NCI-H345 treated with DMSO at 0.1 percent for 48 hours (cell line): ENCODE data around the gene RASD1.
A peak's percentile ranks its signal among the peaks of the same experiment; 100 is the strongest.

Experiments
- DNase-seq: peaks from one replicate; lab custom pipeline; 2025; ENCODE audit not compliant: unreplicated experiment; lab: John Stamatoyannopoulos, UW

Gene RASD1

DNA sequence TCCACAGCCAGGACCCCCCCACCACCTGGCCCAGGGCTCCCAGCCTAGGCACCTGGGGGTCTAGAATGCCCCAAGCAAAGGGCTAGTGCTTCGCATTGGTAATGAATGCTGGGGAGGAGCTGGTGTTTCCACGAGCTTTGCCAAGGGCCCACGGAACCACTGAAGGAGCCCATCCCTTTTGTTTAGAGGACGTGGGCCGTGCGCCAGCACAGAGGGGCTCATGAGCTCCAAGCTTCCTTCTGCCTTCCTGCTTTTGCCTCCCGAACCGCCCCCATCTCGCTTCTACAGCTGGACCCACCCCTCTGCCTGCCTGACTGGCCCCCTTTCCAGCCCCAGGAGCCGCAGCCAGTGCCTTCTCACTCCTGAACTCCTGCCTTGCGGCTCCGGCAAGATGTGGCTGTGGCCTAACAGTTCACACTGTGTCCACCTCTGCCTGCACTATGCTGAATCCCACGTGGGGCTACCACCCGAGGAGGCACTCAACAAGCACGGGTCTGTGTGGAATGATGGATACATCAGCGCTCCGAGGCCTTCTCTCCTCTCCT, 31.8 kb upstream of the RASD1 start:
- DNase-seq = no peak

DNA sequence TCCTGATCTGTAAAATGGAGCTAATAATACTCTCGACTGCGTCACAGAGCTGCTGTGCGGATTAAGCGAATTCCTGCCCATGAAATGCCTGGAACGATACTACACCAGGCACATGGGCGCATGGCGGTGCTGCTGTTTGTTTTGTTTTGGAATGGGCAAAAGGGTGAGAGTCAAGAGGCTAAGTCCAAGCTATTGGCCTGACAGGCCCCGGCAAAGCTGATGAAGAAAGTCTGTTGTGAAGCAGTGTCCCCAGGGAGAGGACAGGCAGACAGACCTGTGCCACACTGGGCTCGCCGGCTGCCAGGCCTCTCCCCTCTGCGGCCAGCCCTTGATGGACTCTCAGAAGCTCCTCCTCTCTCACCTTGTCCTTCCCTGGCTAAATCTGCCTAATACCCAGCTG, 31.3 kb upstream of the RASD1 start:
- DNase-seq = no peak

DNA sequence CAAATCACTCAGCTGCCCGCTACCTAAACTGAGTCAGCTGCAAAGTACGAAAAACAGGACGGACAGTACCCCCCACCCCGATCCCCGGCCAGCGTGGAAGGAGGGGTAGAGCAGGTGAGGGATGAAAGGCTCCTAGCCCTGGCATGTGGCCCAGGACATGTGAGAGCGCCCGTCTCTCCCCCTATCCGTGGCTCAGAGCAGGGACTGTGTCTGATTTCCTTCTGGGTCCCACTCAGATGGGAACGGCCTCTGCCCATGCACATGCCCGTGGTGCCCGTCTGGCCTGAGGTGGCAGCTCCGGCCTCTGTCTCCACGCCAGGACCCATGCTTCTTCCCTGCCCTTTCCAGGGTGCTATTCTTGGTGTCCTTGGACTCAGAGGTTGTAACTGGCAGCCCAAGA, 30.2 kb upstream of the RASD1 start:
- DNase-seq = no peak

DNA sequence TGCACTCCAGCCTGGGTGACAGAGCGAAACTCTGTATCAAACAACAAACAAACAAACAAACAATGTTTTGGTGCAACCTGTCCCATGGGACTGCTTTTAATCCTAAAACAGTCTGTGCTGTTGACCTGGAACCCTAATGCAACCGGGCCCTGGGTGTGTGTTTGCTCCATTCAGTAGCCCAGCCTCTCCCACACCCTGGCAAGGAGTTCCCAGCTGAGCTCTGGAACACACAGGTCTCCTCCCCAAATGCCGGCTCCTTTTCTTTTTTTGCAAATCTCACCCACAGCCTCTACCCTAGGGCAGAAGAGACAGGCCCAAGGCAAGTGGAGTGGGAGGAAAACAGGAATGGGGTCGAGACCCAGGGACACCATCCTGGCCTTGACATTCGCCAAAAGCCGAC, 29.8 kb upstream of the RASD1 start:
- DNase-seq = no peak

DNA sequence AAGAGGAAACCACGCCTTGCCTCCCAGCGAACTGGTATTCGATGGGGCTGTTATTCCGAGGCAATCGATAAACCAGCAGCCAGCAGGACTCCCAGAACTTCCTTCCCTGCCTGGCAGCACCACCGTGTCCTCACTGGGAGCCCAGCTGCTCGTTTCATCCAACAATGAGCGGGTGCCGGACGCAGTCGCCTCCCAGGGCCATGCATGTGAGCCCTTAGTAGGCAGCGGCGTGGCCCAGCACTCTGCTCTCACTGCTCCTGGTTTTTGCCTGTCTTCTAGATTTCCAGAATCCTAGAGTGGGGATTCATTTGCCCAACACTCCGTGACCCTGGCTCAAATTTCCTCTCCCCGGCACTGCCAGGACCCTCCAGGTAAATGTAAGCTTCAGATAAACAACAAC, 29.1 kb upstream of the RASD1 start:
- DNase-seq = peak; percentile 27

DNA sequence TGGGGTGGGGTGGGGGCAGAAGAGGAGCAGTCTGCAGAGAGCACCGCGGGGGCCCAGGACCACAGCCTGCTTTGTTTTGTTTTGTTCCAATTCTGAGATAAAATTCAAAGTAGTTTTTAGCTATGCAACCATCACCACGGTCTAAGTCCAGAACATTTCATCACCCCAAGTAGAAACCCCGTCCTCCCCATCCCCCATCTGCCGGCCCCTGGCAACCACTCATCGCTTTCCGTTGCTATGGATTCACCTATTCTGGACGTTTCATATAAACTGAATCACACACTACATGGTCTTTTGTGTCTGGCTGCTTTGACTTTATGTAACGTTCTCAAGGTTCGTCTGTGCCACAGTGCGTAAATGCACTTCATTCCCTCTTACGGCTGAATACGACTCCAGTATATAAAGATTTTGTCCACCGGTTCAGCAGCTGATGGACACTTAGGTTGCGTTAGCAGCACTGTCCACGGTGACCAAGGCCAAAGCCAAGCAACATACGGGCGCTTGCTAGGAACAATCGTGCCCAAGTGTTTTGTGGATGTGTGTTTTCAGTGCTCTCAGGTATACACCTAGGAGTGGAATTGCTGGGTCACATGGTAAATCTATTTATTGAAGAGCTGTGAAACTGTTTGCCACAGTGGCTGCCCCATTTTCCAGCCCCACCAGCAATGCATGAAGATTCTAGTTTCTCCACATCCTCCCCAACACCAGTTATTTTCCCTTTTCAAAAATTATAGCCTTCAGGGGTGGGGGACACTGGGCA, 27.7 kb upstream of the RASD1 start:
- DNase-seq = peak; percentile 29

DNA sequence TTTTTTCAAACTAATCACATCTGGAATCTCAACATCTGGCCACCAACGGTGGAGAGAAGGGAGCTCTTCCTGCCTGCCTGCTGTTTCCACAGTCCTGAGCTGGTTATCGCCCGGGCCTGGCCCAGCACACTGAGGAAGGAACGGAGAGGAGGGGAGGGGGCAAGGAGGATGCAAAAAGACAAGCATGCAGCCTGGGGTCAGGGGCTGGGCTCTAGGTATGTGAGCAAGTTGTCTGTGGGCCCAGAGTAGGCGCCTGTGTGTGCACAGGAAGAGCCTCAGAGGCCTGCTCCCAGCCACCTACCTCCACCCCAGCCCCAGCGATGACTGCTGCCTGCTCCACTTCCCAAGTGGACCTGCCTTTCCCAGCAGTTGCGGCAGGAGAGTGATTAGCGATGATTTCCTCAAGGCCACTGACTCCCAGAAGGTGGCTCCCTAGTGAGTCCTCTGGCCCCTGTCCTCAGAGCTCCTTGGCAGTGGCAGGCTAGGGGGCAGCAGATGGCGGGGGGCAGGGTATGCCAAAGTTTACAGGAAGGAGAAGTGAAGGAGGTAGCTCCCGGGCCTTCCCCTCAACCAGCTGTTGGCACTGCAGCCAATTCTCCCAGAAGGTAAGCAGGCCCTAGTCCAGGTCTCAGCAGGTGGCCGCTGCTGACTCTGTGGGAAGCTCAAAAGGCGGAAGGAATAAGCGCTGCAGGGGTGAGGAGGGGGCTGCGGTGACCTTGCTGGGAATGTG, 27.0 kb upstream of the RASD1 start:
- DNase-seq = peak; percentile 64

DNA sequence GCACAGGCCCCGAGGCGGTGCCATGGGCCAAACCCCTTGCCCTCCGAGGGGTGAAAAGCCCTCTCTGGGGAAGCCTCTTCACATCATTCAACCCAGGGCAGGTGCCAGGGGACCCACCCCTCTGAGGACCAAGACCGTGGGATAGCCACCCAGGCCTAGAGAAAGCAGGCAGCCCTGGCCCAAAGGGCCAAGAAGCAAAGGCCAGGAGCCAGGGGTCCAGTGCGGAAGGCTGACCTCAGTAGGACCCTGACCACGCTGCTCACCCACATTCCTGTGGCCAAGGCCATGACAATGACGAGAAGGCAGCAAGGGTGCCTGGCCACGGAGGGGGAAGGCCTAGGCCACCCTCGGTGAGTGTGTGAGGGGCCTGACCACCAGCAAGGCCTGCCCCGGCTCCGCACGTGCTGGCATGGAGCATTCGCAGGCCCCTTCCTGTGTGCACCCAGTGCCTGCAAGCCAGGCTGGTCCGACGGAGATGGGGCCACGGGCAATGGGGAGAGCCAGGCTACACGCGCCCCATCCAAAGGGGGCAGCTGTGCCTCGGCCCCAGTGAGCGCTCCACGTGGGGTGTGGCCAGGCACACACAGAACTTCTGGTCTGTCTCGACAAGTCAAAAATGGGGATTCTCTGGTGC, 24.5 kb upstream of the RASD1 start:
- no peak for DNase-seq

DNA sequence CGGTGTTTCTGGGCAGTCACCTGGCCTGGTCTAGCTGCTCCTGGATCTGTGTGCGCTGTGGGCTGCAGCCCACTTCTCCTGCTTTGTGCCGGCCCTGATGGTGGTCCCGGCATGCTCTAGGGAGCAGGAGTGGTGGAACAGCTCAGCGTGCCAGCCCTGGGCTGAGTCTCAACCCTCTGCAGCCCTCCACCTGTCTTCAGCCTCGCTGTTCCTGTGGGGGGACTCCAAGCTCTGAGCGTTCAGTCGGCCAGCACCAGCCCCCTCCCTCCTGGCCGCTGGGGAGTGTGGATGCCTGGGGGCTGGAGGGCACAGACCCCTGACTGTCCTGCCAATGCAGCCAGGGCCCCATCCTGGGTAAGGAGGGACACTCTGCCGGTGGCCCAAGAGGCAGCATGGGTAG, 23.7 kb upstream of the RASD1 start:
- no peak for DNase-seq

DNA sequence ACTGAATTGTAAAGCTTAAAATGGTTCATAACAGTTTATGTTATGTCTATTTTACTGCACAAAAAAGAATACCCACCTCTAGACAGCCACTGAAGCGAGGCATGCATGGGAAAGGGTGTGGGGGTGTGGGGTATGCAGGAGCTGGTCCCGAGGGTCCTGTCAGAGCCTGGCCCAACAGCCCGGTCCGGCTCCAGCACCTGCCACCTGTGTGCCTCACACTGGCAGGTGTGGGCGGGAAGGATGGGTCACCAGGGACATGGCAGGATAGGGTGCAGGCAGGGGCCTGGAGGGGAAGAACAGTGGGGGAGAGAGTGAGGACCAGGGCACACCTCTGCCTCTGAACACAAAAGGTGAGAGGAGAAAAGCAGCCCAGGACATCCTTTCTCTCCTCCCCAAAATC, 22.8 kb upstream of the RASD1 start:
- no peak for DNase-seq

DNA sequence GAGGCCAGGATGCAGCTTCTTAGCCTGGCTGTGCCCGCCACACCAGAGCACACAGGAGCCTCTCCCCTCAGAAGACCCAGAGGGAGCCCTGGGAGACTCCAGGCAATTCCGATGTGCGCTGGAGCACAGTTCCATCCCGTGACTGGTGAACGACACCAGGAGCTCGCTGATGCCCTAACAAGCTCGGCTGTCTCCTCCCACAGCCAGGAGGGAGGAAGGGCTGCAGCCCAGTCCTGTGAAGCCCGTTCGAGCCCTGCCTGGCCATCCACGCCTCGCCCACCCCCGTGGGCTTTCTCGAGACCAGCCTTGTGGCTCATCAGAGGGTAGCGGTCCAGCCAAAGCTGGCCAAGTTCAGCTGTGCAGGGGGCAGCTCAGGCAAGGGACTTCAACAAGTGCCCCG, 21.8 kb upstream of the RASD1 start:
- no peak for DNase-seq

DNA sequence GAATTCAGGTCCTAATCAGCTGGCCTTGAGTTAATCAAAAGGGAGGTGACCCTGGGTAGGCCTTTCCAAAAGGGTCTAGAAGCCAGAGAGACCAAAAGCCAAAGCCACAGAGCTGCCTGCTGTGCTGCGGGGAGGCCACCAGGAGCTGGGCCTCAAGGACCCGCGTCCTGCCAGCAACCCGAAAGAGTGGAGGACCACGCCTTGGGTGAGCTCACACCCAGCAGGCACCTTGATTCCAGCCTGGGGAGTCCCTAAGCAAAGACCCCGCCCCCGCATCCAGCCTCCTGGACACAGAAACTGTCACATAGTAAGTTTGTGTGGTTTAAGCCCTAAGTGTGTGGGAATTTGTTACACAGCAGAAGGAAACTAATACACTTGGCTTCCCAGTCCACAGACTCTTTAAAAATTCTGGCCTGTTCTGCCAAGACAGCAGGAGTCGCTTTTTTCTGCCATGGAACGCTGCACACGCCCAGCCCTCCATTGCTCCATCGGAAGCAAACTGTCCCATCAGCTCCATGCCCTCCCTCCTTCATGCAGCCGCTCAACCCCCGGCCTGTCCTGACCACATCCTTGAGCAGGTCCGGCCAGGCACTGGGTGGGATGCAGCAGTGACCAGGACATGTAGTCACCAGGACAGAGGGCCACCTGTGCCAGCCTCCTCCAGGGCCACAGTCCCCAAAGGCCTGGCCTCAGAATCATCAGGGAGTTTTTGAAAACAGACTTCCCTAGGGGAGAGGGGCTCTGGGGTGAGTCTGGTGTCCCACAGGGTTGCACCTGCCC, 20.9 kb upstream of the RASD1 start:
- DNase-seq = no peak

DNA sequence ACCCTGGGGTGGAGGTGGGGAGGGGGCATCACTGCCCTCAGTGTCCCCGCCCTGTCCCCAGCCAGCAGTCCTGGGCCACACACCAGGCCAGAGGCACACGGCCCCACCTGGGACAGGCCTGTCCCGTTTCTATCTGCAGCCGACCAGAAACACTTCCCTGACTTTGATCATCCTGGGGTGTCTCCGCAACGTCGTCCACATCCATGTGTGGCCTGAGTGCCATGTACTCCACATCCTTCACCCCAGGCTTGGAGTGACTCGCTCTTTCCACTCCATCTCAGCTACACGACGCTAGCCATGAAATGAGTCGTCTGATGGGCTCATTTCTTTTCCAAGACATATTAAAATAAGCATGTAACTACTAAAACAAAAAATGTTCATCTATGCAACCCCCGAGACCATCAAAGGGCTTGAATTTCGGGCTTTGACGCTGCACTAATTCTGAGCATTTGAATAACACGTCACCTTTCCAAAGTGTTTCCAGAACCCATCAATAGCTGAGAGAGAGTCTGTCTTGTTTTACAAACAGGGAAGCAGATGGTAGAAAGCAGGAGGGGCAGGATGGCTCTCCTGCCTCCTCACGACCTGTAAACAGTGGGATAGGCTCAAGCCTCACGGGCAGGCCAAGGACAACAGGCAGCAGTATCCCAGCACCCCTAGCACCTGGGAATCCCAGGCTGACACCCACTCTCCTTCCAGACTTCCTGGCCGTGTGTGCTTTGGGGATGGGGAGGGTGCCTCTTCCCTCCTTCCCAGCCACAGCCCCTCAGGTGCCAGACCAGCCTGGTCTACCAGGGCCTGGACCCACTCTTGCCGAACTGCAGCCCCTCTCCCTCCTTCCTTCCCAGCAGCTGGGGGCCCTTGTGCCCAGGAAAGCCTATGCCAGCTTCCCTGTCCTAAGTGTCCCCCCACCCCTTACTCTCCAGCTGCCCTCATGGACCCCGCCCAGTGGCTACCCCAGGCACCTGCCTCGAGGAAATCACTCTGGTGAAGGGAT, 20.0 kb upstream of the RASD1 start:
- no peak for DNase-seq

DNA sequence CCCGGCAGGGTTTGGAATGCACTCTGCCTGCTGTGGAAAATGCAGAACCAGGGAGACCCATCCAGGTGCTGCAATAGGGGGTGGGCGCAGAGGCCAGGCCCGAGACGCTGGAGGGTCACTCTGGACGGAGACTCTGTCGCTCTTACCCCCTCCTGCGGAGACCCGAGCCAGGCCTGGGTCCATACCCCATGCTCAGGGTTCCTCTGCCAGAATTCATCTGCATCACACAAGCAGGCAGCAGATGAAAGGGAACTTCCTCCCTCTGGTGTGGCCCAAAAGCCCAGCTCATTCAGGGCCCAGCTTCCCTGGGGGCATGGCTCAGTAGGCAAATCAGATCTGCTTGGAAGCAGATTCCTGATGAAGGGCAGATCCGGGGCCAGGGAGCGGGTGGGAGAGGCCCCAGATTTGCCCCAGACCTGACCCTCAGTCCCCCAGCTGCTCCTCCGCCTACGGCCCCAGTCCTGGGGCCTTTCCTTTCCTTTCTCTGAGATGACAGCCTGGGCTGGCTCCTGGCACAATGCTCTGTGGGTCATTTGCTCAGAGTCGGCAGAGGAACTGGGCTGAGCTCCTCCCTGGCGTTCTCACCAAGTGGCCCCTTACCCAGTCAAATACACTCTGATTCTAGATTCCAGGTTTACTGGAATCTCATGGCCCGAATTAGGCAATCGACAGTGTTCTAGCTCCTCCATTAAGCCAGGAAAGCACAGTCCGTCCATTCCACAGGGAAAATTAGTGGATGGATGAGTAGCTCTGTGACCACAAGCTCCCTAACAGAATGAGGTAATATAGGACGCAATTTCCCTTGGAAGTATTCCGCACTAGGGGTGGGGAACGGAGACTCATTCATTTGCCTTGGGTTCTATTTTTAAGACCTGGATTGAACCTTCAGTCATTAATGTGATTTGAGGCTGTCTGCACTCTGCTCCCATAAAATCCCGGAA, 19.1 kb upstream of the RASD1 start:
- no peak for DNase-seq

DNA sequence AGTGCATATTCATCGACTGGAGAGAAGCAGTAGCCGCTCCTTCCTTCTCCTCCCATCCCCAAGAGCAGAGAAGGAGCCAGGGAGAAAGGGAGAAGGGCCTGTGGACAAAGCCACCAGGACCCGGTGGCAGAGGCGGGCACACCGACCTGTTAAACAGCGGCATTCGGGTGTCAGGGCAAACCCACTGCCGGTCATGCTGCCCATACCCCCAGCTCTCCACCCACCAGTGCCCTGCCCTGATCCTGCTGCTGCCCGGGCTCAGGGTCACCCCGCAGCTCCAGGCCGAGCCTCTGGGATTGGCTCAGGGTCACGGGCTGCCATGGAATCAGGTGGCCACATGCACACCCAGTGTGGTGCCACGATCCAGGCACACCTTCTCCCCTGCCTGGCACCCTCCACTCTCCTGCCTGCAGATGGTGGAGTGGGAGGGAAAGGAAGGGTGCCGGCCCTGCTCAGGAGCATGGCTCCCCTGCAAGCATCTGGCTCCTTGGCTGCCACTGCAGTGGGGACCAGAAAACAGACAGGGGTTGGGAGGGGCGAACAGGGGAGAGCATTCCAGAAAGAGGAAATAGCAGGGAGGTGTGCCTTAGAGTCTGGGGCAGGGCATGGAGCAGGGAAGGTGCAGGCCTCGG, 18.3 kb upstream of the RASD1 start:
- DNase-seq = no peak

DNA sequence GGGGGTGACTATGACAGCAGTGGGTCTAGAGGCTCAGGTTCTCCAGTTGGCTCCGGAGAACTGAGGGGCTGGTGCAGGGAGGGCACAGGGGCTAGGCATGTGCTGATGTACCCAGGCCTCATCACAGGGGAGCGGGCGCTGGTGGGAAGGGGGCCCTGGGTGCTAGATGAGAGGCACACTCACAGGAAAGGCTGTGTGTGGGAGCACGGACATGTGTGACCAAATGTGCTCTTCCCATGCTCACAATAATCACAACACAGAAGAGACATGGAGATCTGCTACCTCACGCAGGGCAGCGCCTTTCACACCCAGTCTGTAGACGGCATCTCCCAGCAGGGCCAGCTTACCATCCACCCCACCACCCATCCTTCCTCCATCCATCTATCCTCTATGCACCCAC, 17.4 kb upstream of the RASD1 start:
- DNase-seq = no peak

DNA sequence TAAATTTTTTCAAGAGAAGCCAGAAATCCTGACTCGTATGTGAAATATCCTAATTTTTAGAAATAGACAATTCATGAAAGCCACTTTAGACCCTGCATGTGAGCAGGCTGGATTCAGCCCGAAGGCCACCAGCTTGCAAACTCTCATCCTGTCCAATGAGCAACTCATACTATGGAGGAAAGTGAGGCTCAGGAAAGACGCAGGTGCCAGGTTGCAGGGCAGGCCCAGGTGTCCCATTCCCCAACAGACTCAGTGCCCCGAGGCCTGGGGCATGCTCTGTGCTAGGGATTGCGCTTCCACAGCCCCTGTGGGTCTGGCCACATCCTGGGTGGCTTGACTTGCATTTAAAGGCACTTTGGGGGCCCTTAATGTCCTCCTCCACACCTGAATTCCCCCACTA, 16.7 kb upstream of the RASD1 start:
- DNase-seq = no peak
